HG03159 (cell line): ENCODE measurements around the gene EVI2A.
"Not testable (repeated sequence)": the region's sequence is repeated elsewhere in the genome, so short reads cannot be mapped to it uniquely, and the experiment has no call there.

Experiments
- ATAC-seq: cut with Tn5 transposase; IDR thresholded peaks from one replicate; pipeline ENCODE4 v1.9.1; 2021; ENCODE audit warnings: mild to moderate bottlenecking, moderate library complexity; ENCODE audit not compliant: unreplicated experiment

Gene EVI2A

GRCh38 chr17:31313982-31314781 is 7.2 kb downstream of the EVI2A start, which contains the start of gene EVI2B:
Gene EVI2B (minus strand): TSS chr17:31314054. CDS start chr17:31305609, 8,445 bp downstream.
- no peak for ATAC-seq

- ATAC-seq = not testable (repeated sequence)
Observed at GRCh38 chr17:31312223-31312622, 9.2 kb downstream of the EVI2A start.

GRCh38 chr17:31311526-31311925 is 9.9 kb downstream of the EVI2A start:
- ATAC-seq = no peak

- no peak for ATAC-seq
Observed at GRCh38 chr17:31310886-31311285, 10.5 kb downstream of the EVI2A start.

- no peak for ATAC-seq
Observed at GRCh38 chr17:31310260-31310659, 11.2 kb downstream of the EVI2A start.

- no peak for ATAC-seq
Observed at GRCh38 chr17:31309556-31309955, 11.9 kb downstream of the EVI2A start.

- ATAC-seq = no peak
Observed at GRCh38 chr17:31308372-31309334, 12.8 kb downstream of the EVI2A start.

- no peak for ATAC-seq
Observed at GRCh38 chr17:31307640-31308039, 13.8 kb downstream of the EVI2A start.

- no peak for ATAC-seq
Observed at GRCh38 chr17:31299624-31300023, 21.8 kb downstream of the EVI2A start.

GRCh38 chr17:31297090-31297489 is 24.3 kb downstream of the EVI2A start, which contains the start of gene OMG:
Gene OMG (minus strand): TSS chr17:31297239. CDS start chr17:31296331, 908 bp downstream.
- ATAC-seq = no peak

- ATAC-seq = no peak
Observed at GRCh38 chr17:31296142-31296541, 25.3 kb downstream of the EVI2A start.

GRCh38 chr17:31295489-31295871 is 25.9 kb downstream of the EVI2A start:
- no peak for ATAC-seq

GRCh38 chr17:31294820-31295488 is 26.5 kb downstream of the EVI2A start:
- no peak for ATAC-seq

- no peak for ATAC-seq
Observed at GRCh38 chr17:31294231-31294630, 27.2 kb downstream of the EVI2A start.

GRCh38 chr17:31293581-31293980 is 27.8 kb downstream of the EVI2A start:
- ATAC-seq = no peak

- no peak for ATAC-seq
Observed at GRCh38 chr17:31291820-31292219, 29.6 kb downstream of the EVI2A start.

- ATAC-seq = no peak
Observed at GRCh38 chr17:31289790-31290189, 31.6 kb downstream of the EVI2A start.

- not testable (repeated sequence) for ATAC-seq
Observed at GRCh38 chr17:31287932-31288331, 33.5 kb downstream of the EVI2A start.

GRCh38 chr17:31286587-31286986 is 34.8 kb downstream of the EVI2A start:
- ATAC-seq = no peak

GRCh38 chr17:31283841-31284240 is 37.6 kb downstream of the EVI2A start:
- no peak for ATAC-seq

- ATAC-seq = no peak
Observed at GRCh38 chr17:31281061-31281460, 40.4 kb downstream of the EVI2A start.
